OCI-LY3 (cell line): Measurements from ENCODE around the gene MS4A4E.

ENCODE experiments used
- CTCF ChIP-seq: fragments of 200-600, 300-600 bp; sonication (generic); IDR thresholded peaks from 2 replicates; pipeline ENCODE4 v1.5.1; 2014; ENCODE audit warnings: antibody characterized with exemption, low read length, low read depth
- EZH2phosphoT487 ChIP-seq: fragments of 200-600 bp; shearing (Covaris generic); IDR thresholded peaks from 2 replicates; pipeline ENCODE4 v1.6.1; 2018; ENCODE audit warnings: antibody characterized with exemption, mixed run types, low read depth

- no peak for TF ChIP-seq CTCF
- TF ChIP-seq EZH2phosphoT487: no peak
Measured at GRCh38 chr11:60206616-60207015, 36.3 kb downstream of the MS4A4E start.
